Activated CD4-positive, alpha-beta memory T cell treated with anti-CD3 and anti-CD28 coated beads for 36 hours (primary cell): ENCODE results near the gene CTAG1A. TPM values are rescaled to one million over a fixed set of nuclear protein-coding genes. Genes with fewer than 3 reads are reported as not detected.
"Not testable (repeated sequence)": the region's sequence is repeated elsewhere in the genome, so short reads cannot be mapped to it uniquely, and the experiment has no call there.

Experiments used
- CTCF ChIA-PET: fragments of 350-600 bp; sonication (Branson Sonifier 250); formaldehyde crosslinking; loops from one replicate; lab custom pipeline; 2021; ENCODE audit warnings: antibody characterized with exemption, inconsistent platforms; lab: Charles Lee
- POLR2A ChIA-PET: fragments of 350-600 bp; sonication (Branson Sonifier 250); formaldehyde crosslinking; loops from one replicate; lab custom pipeline; 2021; ENCODE audit warnings: antibody characterized with exemption; lab: Charles Lee
- DNase-seq: peaks from one replicate; pipeline ENCODE4 v3.0.0-alpha.2; 2020
- H3K27ac Mint-ChIP-seq: one replicate; pipeline ENCODE4 v1.8.0; 2021; ENCODE audit warnings: mixed read lengths
- H3K27me3 Mint-ChIP-seq: one replicate; pipeline ENCODE4 v1.8.0; 2021; ENCODE audit warnings: mixed read lengths
- H3K36me3 Mint-ChIP-seq: one replicate; pipeline ENCODE4 v1.8.0; 2021; ENCODE audit warnings: mixed read lengths
- H3K4me1 Mint-ChIP-seq: one replicate; pipeline ENCODE4 v1.8.0; 2021; ENCODE audit warnings: low read depth, mixed read lengths
- H3K4me3 Mint-ChIP-seq: one replicate; pipeline ENCODE4 v1.8.0; 2021; ENCODE audit warnings: mild to moderate bottlenecking, mixed read lengths
- H3K9me3 Mint-ChIP-seq: one replicate; pipeline ENCODE4 v1.8.0; 2021; ENCODE audit warnings: mixed read lengths
- intact Hi-C: fragments of 100-400 bp; cut with micrococcal nuclease; formaldehyde crosslinking; loops from one replicate; pipeline ENCODE4 v1.15.1; 2023
- total RNA-seq, 2 experiments: library from RNA; stranded (reverse); gene quantifications; one replicate each; pipeline ENCODE4 v1.2.3, GENCODE V29; 2021

The CTAG1A gene
- total RNA-seq, 2 experiments from 2014 or later = not detected

DNA sequence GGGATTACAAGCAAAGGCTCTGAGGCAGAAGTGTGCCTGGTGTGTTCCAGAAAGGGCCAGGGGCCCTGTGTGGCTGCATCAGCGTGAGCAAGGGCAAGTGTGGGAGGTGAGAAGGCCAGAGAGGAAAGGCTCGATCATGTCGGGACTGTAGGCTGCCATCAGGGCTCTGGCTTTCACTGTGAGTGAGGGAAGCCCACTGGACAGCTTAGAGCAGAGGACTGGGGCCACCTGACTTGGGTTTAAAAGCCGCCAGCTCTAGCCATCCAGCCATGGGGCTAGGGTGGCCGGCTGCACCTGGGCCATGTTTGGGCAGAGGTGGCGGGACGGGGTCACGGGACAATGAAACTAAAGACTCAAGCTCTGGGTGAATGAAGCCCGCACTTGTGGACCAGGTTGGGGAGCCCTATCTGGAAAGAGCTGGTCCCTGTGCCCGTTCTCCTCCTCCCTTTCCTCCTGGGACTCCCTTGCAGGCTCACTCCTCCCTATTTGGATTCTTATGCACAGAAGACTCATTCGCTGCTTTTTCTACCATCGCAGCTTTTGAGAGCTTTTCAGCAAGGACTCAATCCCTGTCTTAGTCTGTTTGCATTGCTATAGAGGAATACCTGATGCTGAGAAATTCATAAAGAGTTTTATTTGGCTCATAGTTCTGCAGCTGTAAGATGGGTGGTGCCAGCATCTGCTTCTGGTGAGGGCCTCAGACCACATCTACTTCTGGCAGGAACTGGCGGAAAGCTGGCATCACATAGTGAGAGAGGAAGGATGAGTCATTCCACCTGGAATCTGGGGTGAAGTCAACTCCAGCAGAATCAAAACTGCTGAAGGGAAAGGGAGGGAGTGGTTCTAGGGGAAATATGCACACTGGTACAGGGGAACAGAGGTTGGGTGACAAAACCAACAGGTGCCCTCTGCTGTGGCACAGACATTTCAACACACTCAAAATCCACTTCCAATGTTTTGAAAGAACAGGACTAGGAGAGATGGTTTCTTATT, 18.8 kb downstream of the CTAG1A start:
- no peak for DNase-seq
- peaks cover 9% of the 10 kb centered on the region for H3K4me1 Mint-ChIP-seq
- H3K36me3 Mint-ChIP-seq = no peaks in the 10 kb centered on the region
- H3K27me3 Mint-ChIP-seq = peaks cover 2% of the 10 kb centered on the region
- no peaks in the 10 kb centered on the region for H3K9me3 Mint-ChIP-seq
- no peak overlapping the region for H3K27ac Mint-ChIP-seq
- no peak overlapping the region for H3K4me3 Mint-ChIP-seq
- POLR2A ChIA-PET = no interaction called here
- intact Hi-C loops = no loop called here
- CTCF ChIA-PET = no interaction called here

- Mint-ChIP-seq H3K4me3 (no peak overlapping the region), H3K36me3 (no peaks in the 10 kb centered on the region), H3K9me3 (no peaks in the 10 kb centered on the region), H3K4me1 (peaks cover 6% of the 10 kb centered on the region), H3K27ac (no peak overlapping the region), H3K27me3 (peaks cover 2% of the 10 kb centered on the region)
- intact Hi-C loops = no loop called here
- DNase-seq = no peak
- ChIA-PET CTCF (no interaction called here), POLR2A (no interaction called here)
Measured at GRCh38 chrX:154605566-154605965, 20.6 kb downstream of the CTAG1A start.

DNA sequence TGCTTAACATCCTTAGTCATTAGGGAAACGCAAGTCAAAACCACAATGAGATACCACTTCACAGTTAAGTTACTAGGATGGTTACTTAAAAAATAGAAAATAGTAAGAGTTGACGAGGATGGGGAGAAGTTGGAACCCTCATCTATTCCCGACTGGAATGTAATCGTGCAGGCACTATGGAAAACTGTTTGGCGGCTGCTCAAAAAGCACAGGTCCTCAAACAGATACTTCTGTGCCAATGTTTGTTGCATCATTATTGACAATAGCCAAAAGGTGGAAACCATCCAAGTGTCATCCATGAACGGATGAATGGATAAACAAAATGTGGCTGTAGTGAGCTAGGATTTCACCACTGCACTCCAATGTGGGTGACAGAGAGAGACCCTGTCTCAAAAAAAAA, 22.4 kb downstream of the CTAG1A start:
- intact Hi-C loops = no loop called here
- ChIA-PET CTCF (interaction anchor here (1.1 kb wide), 1 partner anchor 16 kb away, joined by 3 read pairs; no protein-coding TSS in a partner anchor), POLR2A (no interaction called here)
- DNase-seq = no peak
- Mint-ChIP-seq H3K36me3 (no peaks in the 10 kb centered on the region), H3K4me1 (peaks cover 6% of the 10 kb centered on the region), H3K4me3 (no peak overlapping the region), H3K27me3 (no peaks in the 10 kb centered on the region), H3K27ac (no peak overlapping the region), H3K9me3 (no peaks in the 10 kb centered on the region)

- H3K4me1 Mint-ChIP-seq, intact Hi-C loops, H3K27ac Mint-ChIP-seq, H3K9me3 Mint-ChIP-seq, POLR2A ChIA-PET, H3K4me3 Mint-ChIP-seq, CTCF ChIA-PET, H3K27me3 Mint-ChIP-seq, H3K36me3 Mint-ChIP-seq, DNase-seq: not testable (repeated sequence)
Measured at GRCh38 chrX:154607976-154608375, 23.0 kb downstream of the CTAG1A start.

DNA sequence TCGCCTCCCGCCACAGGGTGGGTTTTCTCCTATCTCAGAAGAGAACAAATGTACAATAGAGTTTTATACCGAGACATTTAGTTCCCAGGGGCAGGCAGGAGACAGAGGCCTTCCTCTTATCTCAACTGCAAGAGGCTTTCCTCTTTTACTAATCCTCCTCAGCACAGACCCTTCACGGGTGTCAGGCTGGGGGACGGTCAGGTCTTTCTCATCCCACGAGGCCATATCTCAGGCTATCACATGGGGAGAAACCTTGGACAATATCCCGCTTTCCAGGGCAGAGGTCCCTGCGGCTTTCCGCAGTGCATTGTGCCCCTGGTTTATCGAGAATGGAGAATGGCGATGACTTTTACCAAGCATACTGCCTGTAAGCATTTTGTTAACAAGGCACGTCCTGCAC, 23.9 kb downstream of the CTAG1A start:
- H3K27ac Mint-ChIP-seq, H3K27me3 Mint-ChIP-seq, intact Hi-C loops, H3K4me3 Mint-ChIP-seq, POLR2A ChIA-PET, H3K9me3 Mint-ChIP-seq, H3K4me1 Mint-ChIP-seq, H3K36me3 Mint-ChIP-seq, DNase-seq, CTCF ChIA-PET: not testable (repeated sequence)

GRCh38 chrX:154611146-154611545, 26.2 kb downstream of the CTAG1A start:
- H3K4me1 Mint-ChIP-seq, POLR2A ChIA-PET, intact Hi-C loops, H3K27me3 Mint-ChIP-seq, H3K9me3 Mint-ChIP-seq, DNase-seq, H3K4me3 Mint-ChIP-seq, H3K27ac Mint-ChIP-seq, CTCF ChIA-PET, H3K36me3 Mint-ChIP-seq: not testable (repeated sequence)

DNA sequence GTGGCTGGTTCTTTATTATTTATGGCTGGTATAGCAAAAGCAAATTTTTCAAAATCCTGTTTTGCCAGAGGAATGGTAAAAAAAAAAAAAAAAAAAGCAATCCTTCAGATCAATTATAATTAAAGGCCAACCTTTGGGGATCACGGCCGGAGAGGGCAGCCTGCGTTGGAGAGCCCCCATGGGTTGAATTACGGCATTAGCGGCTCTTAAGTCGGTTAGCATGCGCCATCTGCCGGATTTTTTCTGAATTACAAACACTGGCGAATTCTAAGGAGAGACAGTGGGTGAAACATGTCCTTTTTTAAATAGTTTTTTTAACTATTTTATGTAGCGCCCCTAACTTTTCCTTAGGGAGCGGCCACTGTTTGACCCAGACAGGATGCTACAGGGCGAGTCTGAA, 28.7 kb downstream of the CTAG1A start:
- DNase-seq, H3K27me3 Mint-ChIP-seq, intact Hi-C loops, H3K9me3 Mint-ChIP-seq, POLR2A ChIA-PET, CTCF ChIA-PET, H3K36me3 Mint-ChIP-seq, H3K4me1 Mint-ChIP-seq, H3K4me3 Mint-ChIP-seq, H3K27ac Mint-ChIP-seq: not testable (repeated sequence)

DNA sequence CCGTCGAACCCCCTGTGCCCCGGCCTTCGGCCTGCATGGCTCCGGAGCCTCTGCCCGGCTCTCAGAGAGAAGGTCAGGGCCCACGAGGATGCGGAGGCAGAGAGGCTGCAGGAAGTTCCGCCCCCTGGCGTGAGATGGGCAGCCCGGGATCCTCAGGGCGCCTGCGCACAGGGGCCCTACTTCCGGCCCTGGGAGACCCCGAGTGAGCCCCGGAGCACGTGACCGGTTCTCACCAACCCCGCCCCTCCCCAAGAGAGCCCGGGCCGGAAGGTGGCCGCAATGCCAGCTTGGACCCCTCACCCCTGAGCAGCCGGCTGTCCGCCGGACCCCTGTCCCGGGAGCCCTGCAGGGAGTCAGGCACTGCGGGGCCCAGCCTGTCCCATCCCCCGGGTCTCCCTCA, 34.2 kb downstream of the CTAG1A start, which contains the start of gene CTAG1B:
CTAG1B (minus strand) TSS at position 101 of the 400 bp plus-strand sequence; CDS start at position 37, 64 bp downstream.
- H3K27me3 Mint-ChIP-seq, H3K27ac Mint-ChIP-seq, POLR2A ChIA-PET, H3K4me3 Mint-ChIP-seq, CTCF ChIA-PET, H3K36me3 Mint-ChIP-seq, intact Hi-C loops, DNase-seq, H3K9me3 Mint-ChIP-seq, H3K4me1 Mint-ChIP-seq: not testable (repeated sequence)

DNA sequence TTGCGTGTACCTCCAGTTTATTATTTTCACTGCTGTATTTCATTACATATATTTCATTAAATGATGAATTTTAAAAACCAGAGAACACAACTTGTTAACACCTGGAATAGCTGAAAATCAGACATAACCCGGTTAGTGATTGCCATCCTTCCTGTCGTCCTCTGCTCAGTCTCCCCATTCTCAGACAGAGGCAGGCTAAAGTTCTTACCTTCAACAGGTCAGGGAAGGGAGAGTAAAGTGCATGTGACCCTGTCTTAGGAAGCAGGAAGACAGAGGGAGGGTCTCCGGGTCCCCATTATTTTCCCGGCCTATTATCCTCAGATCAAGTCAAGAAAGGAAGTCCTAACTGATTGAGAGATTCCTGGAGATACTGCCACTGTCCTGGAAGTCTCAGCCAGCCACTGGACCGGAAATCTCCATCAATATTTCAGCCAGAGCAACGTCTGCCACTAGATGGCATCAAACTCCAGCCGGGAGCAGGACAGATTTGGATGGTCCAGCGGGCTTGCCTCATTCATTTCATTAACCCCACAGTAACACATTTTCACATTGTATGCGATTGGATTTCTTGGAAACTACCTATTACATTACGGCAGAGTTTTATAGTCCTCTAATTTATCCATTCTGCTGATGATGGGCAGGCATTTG, 36.0 kb downstream of the CTAG1A start:
- POLR2A ChIA-PET, H3K36me3 Mint-ChIP-seq, H3K27me3 Mint-ChIP-seq, H3K27ac Mint-ChIP-seq, DNase-seq, H3K4me3 Mint-ChIP-seq, H3K4me1 Mint-ChIP-seq, intact Hi-C loops, H3K9me3 Mint-ChIP-seq, CTCF ChIA-PET: not testable (repeated sequence)

DNA sequence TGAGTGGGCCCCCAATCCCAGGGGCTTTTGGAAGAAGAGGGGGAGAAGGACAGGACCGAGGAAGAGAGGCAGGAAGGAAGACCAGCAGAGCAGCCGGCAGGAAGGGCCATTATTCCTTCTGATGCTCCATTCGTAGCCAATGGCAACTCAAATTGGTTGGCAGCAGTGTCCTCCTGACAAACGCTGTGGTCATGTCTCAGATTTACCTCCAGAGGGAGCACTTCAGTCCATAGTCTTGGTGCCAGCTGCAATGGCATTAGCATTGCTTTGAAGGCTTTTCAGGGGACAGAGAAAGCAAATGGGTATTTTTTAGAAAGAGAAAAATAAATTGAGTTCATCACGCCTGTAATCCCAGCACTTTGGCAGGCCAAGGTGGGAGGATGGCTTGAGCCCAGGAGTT, 44.0 kb downstream of the CTAG1A start:
- H3K9me3 Mint-ChIP-seq, H3K27ac Mint-ChIP-seq, H3K4me3 Mint-ChIP-seq, H3K27me3 Mint-ChIP-seq, CTCF ChIA-PET, H3K4me1 Mint-ChIP-seq, H3K36me3 Mint-ChIP-seq, intact Hi-C loops, DNase-seq, POLR2A ChIA-PET: not testable (repeated sequence)

DNA sequence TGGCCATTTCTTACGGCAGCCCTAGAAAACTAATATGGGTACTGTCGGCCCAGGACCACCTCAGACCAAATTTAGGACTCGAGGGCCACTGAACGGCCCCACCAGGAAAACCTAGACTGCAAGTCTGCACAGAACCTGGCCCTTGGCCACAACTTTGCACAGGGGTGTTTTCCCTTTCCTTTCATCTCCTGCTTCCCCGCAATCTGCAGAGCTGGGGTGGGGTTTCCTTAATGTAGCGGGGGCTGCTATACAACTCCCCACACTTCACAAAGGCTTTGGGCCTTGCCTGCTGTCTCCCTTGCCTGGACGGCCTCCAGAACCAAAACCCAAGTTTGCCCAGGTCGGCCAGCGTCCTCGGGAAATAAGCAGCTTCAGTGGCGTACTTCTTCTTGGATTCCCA, 46.0 kb downstream of the CTAG1A start:
- POLR2A ChIA-PET, H3K27me3 Mint-ChIP-seq, CTCF ChIA-PET, DNase-seq, intact Hi-C loops, H3K9me3 Mint-ChIP-seq, H3K36me3 Mint-ChIP-seq, H3K4me1 Mint-ChIP-seq, H3K4me3 Mint-ChIP-seq, H3K27ac Mint-ChIP-seq: not testable (repeated sequence)

GRCh38 chrX:154633661-154634060, 48.7 kb downstream of the CTAG1A start:
- H3K27ac Mint-ChIP-seq, DNase-seq, POLR2A ChIA-PET, CTCF ChIA-PET, intact Hi-C loops, H3K27me3 Mint-ChIP-seq, H3K9me3 Mint-ChIP-seq, H3K36me3 Mint-ChIP-seq, H3K4me1 Mint-ChIP-seq, H3K4me3 Mint-ChIP-seq: not testable (repeated sequence)
